GM12874 (cell line): ENCODE results near the gene NIM1K.

Experiments used
- TF ChIP-seq, protein P1 (sequence below): IDR thresholded peaks from 2 replicates; pipeline ENCODE4 v1.5.1; 2011; ENCODE audit warnings: low read depth, mild to moderate bottlenecking, control low read depth, low read length, moderate library complexity; ENCODE audit not compliant: insufficient read depth

Gene NIM1K

DNA sequence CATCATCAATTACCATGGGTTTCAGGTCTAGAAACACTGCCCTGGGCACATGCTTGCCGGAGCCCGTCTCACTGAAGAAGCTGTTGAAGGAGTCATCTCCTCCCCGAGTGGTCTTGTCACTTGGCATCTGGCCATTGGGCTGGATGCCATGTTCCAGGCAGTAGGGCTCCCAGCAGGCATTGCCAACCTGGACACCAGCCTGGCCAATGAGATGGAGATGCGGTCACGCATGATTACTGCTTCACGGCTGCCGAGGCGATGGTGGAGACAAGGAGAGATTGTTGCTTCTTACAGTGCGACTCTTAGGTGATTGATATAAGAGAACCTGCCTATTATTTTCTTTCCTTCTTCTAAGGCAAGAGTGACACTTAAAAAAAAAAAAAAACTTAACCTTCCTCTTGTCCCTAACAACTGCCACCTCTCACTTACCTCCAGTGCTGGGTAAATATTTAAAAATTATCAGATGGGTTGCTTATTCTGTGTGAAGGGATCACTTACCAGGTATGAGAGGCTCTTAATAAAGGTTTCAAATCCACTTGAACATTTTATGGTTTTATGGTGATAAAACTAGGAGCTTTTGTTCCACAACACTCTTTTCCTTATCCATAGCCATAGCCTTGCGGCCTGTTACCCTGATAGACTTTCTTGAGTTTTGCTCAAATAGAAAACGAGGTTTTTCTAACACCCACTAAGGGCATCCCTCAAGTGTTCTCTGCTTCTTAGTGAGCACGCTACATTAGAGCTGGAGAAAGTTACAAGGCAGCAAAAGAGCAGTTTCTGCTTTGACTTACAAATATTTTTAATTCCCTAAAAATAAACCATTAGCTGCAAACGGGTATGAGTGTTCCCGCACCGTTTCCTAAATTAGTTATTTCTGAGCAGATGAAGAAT is 41.2 kb downstream of the NIM1K start:
- TF ChIP-seq, protein P1, sequence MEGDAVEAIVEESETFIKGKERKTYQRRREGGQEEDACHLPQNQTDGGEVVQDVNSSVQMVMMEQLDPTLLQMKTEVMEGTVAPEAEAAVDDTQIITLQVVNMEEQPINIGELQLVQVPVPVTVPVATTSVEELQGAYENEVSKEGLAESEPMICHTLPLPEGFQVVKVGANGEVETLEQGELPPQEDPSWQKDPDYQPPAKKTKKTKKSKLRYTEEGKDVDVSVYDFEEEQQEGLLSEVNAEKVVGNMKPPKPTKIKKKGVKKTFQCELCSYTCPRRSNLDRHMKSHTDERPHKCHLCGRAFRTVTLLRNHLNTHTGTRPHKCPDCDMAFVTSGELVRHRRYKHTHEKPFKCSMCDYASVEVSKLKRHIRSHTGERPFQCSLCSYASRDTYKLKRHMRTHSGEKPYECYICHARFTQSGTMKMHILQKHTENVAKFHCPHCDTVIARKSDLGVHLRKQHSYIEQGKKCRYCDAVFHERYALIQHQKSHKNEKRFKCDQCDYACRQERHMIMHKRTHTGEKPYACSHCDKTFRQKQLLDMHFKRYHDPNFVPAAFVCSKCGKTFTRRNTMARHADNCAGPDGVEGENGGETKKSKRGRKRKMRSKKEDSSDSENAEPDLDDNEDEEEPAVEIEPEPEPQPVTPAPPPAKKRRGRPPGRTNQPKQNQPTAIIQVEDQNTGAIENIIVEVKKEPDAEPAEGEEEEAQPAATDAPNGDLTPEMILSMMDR: no peak

DNA sequence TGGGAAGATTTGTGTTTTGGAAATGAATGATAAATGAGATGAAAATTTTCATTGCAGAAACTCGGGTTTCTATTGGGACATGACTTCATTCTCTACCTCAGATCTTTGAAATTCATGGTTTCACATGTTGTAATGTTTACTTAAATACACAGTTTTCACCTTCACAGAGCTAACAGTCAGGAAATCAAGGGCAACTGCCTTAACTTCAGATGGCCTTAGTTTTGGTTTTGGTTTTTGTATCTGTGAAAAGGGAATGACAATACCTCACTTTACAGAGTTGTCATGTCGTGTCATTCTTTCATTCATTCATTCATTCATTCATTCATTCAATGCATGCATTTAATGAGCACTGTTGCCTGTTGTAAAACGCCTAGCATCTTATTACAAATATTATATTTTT is 41.9 kb downstream of the NIM1K start:
- TF ChIP-seq, protein P1: no peak

DNA sequence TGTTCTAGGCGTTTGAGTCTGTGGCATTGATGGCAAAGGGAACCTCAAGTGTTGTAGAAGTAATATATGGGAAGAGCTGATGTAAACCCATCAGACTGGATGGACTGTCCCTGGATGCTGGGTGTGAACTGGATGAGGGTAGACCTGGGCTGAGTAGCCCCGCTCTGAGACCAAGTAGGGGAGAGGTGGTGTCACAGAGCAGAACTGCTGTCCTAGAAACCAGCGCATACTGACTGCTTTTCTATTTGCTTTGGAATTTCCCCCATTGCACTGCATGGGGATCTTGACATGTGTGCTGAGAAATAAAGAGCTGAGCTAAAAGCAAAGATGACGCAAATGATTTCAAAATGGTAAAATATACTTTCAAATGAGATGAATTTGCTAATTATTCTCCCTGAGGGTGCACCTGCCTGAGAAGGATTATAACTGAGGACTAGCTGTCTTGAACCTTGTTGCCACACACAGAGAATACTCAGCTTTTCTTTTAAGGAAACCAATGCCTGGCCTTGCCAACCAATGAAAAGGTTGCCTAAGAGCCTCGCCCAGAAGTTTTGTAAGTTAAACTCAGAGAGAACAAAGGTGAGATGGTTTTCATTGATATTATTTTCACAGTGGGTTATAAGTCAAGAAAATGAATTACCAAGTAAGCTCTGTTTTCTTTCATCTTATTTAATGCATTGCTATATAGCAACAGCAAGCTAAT is 44.8 kb downstream of the NIM1K start:
- TF ChIP-seq, protein P1: no peak

DNA sequence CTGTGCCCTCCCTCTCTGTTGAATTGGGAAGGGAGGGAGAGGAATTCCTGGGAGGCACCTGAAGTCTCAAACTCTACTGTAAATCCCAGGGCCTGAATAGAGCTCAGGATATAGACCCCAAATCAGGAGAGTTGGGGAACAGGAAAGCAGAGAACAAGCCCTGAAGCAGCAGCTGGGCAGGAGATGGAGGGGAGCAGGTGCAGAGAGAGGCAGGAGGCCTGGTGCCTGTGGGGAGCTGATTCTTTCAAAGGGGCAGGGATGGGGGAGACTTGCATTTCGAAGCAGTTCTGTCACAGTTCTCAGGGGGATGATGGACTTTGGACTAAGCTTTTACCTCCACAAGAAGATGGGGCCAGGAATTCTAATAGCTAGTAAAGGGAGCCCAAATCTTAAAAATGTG is 50.2 kb downstream of the NIM1K start:
- TF ChIP-seq, protein P1: no peak

DNA sequence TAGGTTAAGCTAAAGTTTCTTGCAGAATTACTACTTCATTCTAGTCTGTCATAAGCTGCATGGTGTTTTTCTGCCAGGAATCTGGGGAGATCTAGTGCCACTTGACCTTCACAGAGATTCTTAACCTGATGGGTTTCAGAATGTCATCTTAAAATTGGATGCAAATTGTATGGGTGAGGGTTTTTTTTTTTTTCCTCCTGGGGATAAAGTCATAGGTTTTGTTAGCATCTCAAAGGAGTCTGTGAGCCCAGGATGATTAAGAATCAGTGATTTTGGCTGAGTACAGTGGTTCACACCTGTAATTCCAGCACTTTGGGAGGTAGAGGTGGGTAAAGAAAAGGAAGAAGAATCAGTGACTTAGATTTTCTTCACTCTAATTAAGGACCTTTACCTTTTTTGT is 51.2 kb downstream of the NIM1K start:
- TF ChIP-seq, protein P1: no peak

DNA sequence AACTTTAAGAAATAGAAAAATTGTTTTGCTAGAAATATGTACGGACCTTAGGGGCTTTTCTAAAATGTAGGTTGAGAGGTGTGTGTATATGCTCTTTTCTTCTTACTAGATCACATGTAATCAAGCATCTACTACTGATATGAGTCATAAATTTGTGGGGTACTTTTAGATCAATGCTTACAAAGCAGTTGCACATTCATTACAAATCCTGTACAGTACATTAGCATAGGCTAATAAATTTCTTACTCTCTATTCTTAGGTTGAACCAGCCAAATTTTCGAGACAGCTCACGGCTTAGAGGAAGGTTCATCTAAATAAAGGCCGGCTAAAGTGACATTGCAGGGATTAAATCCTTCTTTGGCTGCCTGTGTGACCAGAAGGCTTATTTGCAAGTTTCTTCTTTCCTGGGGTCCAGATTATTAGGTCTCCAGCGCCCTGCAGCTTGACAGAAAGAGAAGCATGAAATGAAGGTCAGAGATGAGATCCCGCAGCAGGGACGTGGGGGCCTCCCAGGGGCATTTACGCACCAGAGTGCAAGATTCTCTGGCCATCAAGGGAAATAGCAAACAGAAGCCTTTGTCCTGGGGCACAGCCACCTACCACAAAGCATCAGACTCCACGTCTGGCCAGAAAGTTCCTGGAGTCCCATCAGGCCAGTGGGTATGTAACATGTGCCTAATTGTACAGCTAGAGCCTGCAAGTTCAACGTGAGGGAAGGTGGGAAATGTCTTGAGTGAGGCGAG is 53.0 kb downstream of the NIM1K start:
- TF ChIP-seq, protein P1: no peak
